ENCODE results near the gene FRMD3.

FRMD3 gene

GRCh38 chr9:83199240-83199639 lies 339.0 kb downstream of the FRMD3 start:
- in situ Hi-C loops (cut with HindIII; ENCODE audit: low pct_unique_long_range_greater_than_20kb, low sequenced_read_pairs) = no loop called here
- no peak for TF ChIP-seq JUND (IDR thresholded peaks at IDR 0.05; ENCODE audit: low read depth)
- peak; percentile 37 to 87 for DNase-seq (ENCODE audit: low read depth in 1 of 2, low spot score in 1 of 2)

DNA sequence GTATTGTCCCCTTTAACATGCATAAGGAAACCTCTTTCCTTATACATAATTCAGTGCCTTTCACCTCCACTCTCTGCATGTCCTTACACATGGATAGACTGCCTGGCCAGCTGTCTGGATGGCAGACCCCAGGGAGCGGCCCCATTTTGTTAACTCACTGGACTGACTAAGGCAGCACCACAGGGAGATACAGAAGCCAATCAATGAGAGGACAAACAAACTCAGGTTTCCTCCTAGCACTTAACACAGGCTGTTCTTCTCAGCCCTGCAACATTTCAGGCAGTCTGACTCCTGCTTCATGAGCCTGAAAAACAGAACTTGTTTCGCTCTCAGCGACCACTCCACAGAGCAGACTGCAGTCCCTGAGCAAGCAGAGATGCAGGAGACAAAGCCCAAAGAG lies 339.8 kb downstream of the FRMD3 start:
- TF ChIP-seq JUND (IDR thresholded peaks at IDR 0.05; ENCODE audit: low read depth) = no peak
- DNase-seq (ENCODE audit: low read depth in 1 of 2, low spot score in 1 of 2) = no peak
- in situ Hi-C loops (cut with HindIII; ENCODE audit: low pct_unique_long_range_greater_than_20kb, low sequenced_read_pairs) = no loop called here

DNA sequence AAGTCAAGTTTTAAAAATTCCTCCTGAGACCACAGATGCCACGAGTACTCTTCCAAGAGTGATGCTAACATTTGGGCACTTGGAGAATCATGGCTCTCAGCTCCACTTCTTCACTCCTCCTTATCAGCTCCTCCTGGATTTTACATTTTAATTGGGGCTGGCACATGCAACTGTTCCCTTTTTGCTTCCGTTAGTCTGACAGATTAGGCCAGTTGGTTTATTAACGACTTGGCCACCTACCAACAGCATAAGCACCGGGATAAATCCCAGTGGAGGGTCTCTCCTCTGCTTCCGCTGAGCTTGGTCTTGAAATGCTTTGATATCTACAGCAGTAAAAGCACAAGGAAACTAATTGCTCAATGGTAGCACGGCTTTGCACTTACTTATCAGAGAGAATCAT lies 340.6 kb downstream of the FRMD3 start:
- no peak for TF ChIP-seq JUND (IDR thresholded peaks at IDR 0.05; ENCODE audit: low read depth)
- in situ Hi-C loops (cut with HindIII; ENCODE audit: low pct_unique_long_range_greater_than_20kb, low sequenced_read_pairs) = no loop called here
- no peak for DNase-seq (ENCODE audit: low read depth in 1 of 2, low spot score in 1 of 2)

DNA sequence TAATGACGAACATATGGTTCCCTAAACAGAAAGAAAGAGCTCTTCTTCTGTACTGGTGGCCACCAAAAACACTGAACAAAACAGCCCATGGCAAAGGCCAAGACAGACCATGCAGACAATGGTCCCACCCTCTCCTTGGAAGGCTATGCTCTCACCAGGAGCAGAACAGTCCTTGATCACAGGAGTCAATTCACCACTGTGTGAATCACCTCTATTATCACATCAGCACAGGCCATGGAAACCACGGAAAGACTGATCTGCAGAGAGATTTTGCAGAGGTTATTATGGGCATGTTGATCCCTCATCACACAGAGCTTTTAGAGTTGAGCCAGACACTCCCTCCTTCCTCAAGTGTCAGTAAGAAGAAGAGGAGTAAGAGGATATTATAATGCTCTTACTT lies 341.3 kb downstream of the FRMD3 start:
- no peak for TF ChIP-seq JUND (IDR thresholded peaks at IDR 0.05; ENCODE audit: low read depth)
- in situ Hi-C loops (cut with HindIII; ENCODE audit: low pct_unique_long_range_greater_than_20kb, low sequenced_read_pairs) = no loop called here
- DNase-seq (ENCODE audit: low read depth in 1 of 2, low spot score in 1 of 2) = no peak

Measured in T47D (cell line).